ENCODE data around the gene CCNI.
"Not testable (repeated sequence)": the region's sequence is repeated elsewhere in the genome, so short reads cannot be mapped to it uniquely, and the experiment has no call there.

The CCNI gene

DNA sequence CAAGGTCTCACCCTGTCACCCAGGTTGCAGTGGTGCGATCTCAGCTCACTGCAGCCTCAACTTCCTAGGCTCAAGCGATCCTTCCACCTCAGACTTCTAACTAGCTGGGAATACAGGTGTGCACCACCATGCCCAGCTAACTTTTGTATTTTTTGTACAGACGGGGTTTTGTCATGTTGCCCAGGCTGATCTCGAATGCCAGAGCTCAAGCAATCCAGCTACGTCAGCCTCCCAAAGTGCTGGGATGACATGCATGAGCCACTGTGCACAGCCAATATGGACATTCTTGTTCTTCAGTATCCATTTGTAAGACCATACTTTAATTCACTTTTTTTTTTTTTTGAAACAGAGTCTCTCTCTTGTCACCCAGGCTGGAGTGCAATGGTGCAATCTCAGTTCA, 3.5 kb upstream of the CCNI start:
- DNase-seq: no peak

- DNase-seq: no peak
These were observed 2.6 kb upstream of the CCNI start for GRCh38 chr4:77078401-77078800.

DNA sequence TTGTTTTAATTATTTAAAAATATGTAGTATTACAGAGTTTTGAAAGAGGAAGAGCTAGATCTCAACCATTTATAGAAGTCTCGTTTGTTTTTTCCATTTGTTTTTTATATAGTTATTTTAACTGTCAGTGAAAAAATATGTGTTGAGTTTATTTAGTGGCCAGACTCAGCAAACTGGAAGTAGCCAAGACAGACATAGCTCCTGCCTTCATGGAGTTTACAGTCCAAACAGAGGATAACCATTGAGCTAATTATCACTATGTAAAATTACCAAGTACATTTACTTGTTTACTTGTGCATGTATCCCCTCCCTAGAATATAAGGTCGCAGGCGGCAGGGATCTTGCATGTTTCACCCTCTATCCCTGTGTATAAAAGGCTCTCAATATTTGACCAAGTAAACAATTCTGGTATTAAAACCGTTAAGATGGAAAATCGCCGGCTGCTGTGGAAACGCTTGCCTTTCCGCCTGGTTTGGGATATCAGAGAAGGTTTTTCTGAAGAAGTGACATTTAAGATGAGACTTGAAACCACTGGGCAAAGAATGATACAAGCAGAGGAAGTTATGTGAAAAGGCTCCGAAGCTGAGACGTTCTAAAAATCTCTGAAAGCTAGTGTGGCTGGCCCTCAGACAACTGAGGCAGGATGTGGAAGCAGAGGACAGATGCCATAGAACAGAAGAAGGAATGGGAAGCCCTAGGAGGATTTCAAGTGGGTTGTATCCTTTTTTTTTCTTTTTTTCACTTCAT, 1.3 kb upstream of the CCNI start:
- DNase-seq: no peak

DNA sequence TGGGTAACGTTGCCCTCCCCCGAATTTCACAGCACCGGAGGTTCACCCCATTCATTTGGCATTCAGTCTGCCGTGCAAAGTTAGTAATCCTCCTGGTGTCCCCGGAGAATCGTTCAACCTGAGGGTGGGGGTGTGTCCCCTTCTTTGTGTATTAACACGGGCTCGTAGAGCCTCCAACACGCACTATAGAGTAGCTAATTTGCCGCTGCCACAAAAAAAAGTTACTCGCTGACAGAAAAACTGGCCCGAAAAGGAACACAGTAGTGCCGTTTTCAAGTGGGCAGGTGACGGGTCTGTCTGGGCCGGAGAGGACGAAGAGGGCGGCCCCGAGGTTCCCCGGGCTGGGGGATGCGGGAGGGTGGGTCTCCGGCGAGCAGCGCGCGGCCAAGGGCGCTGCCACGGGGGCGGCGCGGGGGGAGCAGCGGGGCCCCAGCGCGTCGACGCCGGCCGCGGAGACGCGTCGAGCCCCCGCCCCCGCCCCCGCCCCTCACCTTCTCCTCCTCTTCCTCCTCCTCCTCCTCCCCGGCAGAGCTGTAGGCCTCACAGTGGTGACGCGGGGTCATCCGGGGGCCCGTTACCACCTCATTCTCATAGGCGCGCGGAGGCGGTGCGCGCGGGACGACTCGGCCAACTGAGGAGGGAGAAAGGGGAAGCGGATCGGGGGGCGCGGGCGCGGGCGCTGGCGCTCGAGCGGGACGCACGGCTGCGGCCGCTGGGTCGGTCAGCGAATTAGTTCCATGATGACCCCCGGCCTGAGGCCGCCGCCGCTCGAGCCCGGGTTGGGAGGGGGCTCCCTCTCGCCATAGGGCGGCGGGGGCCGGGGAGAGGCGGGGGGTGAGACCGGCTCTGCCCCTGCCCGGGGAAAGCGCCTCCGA, 571 bp downstream of the CCNI start:
- DNase-seq: peak; percentile 90

GRCh38 chr4:77074381-77074831, 1.4 kb downstream of the CCNI start:
- no peak for DNase-seq

DNA sequence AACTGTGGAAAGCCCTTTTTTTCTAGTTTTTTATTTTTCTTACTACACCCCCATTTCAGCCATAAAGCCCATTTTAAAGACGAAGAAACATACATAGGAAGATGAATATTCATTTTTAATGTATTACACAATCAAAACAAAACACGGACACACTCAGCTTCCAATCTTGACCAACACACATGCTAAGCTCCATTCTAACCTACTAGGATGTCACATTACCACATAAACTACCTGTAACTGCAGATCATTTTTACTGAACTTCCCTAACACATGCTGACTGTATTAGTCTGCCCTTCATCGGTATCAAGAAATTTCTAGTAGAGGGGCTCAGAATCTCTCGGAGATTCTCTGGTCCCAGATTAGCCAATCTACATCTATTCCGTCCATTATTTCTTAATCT, 1.8 kb downstream of the CCNI start:
- no peak for DNase-seq

GRCh38 chr4:77073106-77073809, 2.5 kb downstream of the CCNI start:
- DNase-seq: no peak

DNA sequence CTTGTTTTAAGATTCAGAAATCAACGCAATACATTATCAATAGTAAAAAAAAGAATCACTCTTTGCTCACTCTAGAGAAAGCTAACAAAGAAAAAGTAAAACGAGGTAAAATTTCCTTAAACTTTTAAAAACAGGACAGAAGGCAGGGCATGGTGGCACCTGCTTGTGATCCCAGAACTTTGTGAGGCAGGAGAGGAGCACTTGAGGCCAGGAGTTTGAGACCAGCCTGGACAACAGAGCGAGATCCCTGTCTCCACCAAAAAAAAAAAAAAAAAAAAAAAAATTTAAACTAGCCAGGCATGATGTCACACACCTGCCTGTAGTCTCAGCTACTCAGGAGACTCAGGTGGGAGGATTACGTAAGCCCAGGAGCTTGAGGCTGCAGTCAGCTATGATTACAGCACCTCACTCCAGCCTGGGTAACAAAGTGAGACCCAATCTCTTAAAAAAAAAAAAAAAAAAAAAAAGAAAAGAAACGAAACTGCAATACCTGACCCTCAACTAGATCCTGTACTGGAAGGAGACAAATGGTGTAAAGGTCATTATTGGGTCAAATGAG, 3.5 kb downstream of the CCNI start:
- DNase-seq: peak; percentile 78

GRCh38 chr4:77069514-77069913, 6.3 kb downstream of the CCNI start:
- DNase-seq: not testable (repeated sequence)

GRCh38 chr4:77065382-77065781, 10.4 kb downstream of the CCNI start:
- DNase-seq: no peak

DNA sequence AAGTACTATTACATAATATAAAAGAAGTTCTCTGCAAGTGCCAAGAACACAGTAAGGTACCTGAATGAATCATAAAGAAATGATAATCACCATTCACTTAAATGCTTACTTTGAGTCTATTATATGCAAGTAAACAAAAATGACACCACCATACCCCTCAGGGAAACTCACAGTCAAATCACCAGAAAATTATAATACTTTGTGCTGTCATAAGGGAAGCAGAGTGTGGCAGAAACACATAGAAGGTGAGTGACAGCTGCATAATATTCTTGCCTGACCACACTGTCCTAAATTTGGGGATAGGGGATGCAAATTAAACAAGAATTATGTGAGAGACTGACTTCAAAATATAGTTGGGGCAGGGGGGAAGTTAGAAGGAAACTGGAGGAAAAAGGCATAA, 12.9 kb downstream of the CCNI start:
- DNase-seq: no peak

- DNase-seq: peak; percentile 65
These were observed 23.4 kb downstream of the CCNI start for GRCh38 chr4:77052352-77052751.

DNA sequence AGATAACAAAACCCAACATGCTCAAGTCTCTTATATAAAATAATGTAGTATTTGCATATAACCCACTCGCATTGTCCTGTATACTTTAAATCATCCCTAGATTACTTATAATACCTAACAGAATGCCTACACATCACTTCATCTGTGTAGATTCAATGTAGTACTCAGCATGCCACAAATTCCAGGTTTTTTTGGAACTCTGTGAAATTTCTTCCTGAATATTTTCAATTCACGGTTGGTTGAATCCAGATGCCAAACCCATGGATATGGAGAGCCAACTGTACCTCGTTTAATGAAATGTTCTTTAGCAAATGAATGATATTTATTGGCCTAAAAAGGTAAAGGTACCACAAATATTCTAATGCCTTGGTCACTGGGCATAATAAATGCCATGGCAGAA, 24.8 kb downstream of the CCNI start:
- no peak for DNase-seq

- DNase-seq: peak; percentile 21
These were observed 28.8 kb downstream of the CCNI start for GRCh38 chr4:77047037-77047436.

DNA sequence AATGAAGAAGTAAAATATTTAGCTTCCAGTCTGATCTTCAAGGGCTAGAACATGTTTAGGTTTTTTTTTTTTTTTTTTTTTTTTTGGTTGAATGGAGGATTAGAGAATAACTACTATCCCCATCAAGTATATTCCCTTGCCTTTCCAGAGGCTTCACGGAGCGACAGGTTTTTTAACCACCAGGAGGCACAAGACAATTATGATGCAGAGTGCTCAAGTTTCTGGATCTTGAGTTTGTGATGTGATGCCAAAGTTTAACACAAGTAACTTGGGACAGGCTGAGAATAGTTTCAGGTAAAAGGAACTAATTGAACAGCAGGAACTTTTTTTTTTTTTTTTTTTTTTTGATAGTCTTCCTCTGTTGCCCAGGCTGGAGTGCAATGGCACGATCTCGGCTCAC, 30.3 kb downstream of the CCNI start:
- no peak for DNase-seq

DNA sequence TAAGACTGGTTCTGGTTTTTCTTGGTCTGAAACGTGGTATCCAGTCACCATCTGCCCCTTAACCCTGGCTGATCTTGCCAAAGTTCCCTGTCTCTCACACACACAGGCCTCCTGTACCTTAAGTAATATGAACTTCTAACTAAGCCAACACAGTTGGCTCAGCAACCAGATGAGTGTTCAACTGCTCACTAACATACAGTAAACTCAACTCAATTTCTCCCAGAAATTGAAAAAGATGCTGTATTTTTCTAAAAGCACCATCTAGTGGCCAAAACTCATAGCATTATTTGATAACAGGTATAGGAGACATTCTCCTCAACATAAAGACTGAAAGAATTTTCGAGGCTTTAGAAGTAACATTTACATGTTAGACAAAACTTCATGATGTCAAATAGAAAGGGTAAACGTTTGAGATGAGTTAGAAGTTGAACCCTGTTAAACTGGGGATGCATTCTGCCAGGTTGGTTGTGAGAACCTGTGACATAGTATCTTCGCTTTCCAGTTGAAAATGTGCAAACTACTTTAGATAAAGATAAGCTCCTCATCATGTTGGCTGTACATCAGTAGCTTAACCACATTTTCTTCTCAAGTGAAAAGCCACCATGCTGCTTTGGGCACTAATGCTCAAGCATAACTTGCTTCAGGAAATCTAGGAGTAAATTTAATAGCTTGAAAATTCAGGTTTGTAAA, 31.2 kb downstream of the CCNI start:
- DNase-seq: peak; percentile 67

- no peak for DNase-seq
These were observed 32.2 kb downstream of the CCNI start for GRCh38 chr4:77043507-77044136.

- DNase-seq: no peak
These were observed 34.7 kb downstream of the CCNI start for GRCh38 chr4:77040854-77041725.

DNA sequence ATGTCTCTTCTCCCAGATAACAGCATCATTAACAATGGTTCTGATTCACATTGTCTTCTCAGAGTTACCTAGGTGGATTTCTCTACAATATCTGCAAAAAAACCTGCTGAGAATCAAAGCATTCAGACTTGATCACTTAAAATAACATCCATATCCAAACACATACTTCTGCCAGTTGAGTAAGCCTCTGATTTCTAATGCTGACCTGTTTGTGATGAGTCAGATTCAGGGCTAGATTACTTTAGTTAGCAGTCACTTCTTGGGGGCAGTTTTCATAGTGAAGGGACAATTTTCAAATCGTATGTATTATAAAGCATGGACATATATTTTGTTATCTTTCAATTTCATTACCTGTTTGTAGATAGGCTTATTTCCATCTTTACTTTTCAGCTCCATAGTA, 35.5 kb downstream of the CCNI start:
- DNase-seq: no peak

GRCh38 chr4:77039796-77040195, 36.0 kb downstream of the CCNI start:
- no peak for DNase-seq

GRCh38 chr4:77037736-77038135, 38.1 kb downstream of the CCNI start:
- no peak for DNase-seq
